ENCODE measurements around the gene RBM3.
A peak's percentile ranks its signal among the peaks of the same experiment; 100 is the strongest.
"Not testable (repeated sequence)": the region's sequence is repeated elsewhere in the genome, so short reads cannot be mapped to it uniquely, and the experiment has no call there.

Gene RBM3
- 181 to 619 (median 414) reads per million in 9 experiments for total RNA-seq

GRCh38 chrX:48574270-48575266 is at the start of gene RBM3:
Gene RBM3 (plus strand): TSS chrX:48574484. CDS start chrX:48575181, 697 bp downstream.
- Mint-ChIP-seq H3K4me3 (peak within 1 kb of the TSS; percentile 90 to 93), H3K4me1 (ENCODE audit: low read depth in 2 of 2) (peaks cover 8 to 14% of the 10 kb centered on the region in 2 donors), H3K27me3 (no peaks in the 10 kb centered on the region), H3K27ac (peak within 1 kb of the TSS; percentile 95 to 98), H3K9me3 (no peaks in the 10 kb centered on the region), H3K36me3 (ENCODE audit: insufficient read depth) (peaks cover 62% of the 10 kb centered on the region)
- ATAC-seq (replicated peaks) (peak; percentile 92), DNase-seq (peak; percentile 88 to 92 (median 89))

DNA sequence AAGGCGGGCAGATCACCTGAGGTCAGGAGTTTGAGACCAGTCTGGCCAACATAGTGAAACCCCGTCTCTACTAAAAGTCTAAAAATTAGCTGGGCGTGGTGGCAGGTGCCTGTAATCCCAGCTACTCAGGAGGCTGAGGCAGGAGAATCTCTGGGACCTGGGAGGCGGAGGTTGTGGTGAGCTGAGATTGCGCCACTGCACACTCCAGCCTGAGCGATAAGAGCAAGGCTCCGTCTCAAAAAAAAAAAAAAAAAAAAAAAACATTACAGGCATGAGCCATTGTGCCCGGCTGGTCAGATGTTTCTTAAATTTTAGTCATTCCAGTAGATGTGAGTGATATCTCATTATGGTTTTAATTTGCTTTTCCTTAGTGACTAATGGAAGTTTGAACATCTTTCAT is 48.4 kb upstream of the RBM3 start:
- H3K27ac Mint-ChIP-seq: not testable (repeated sequence)
- peaks cover 59% of the 10 kb centered on the region for H3K36me3 Mint-ChIP-seq (ENCODE audit: insufficient read depth)

DNA sequence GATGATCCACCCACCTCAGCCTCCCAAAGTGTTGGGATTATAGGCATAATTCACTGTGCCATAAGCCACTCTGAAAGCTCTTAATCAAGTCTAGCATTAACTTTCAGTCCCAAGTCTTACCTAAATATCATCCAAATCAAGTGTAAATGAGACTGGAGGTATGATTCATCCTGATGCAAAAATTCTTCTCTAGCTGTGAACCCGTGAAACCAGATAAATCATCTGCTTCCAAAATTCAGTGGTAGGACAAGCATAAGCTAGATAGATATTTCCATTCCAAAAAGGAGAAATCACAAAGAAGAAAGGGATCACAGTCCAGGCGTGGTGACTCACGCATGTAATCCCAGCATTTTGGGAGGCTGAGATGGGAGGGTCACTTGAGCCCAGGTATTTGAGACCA is 43.5 kb upstream of the RBM3 start:
- no peak overlapping the region for H3K4me3 Mint-ChIP-seq

More for the DNA sequence above, 48.4 kb upstream of the RBM3 start:
- not testable (repeated sequence) for H3K4me3 Mint-ChIP-seq; H3K27me3 Mint-ChIP-seq; H3K9me3 Mint-ChIP-seq; ATAC-seq (replicated peaks); DNase-seq
- H3K4me1 Mint-ChIP-seq (ENCODE audit: low read depth in 2 of 2): peaks cover 8 to 22% of the 10 kb centered on the region in 2 donors

DNA sequence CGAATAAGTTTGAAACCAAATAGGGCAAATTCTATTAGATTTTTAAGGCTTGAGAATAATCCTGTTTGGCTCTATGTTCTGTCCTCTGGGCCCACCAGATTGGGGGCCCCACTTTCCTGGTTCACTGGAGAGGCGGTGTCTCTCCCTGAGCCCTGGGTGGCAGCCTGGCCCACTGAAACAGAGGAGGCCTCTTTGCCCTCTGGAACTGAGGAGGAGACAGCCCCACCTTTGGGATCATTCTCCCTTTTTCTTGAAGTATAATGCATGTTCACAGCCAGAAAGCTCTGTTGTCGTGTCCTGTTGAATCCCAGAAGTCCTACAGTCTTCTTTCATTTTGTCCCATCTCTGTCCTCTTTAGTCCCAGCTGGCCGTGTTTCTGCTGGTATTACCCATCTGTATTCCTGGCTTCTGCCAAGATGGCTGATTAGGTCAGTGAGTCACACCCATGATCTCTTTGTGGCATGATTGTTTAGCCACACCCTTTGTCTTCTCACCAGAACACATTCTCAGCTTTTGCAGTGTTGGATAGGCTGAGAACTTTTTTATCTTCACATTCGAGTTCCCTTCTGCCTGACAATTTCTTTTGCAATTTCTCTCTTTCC is 42.8 kb upstream of the RBM3 start:
- H3K4me3 Mint-ChIP-seq: peak overlapping the region; percentile 0 to 19
- no peak for DNase-seq
- no peaks in the 10 kb centered on the region for H3K27me3 Mint-ChIP-seq
- no peaks in the 10 kb centered on the region for H3K9me3 Mint-ChIP-seq
- peak overlapping the region; percentile 90 to 92 for H3K27ac Mint-ChIP-seq
- H3K36me3 Mint-ChIP-seq (ENCODE audit: insufficient read depth): peaks cover 39% of the 10 kb centered on the region
- H3K4me1 Mint-ChIP-seq (ENCODE audit: low read depth in 2 of 2): peaks cover 19 to 23% of the 10 kb centered on the region in 2 donors
- ATAC-seq (replicated peaks): peak; percentile 85

More for the DNA sequence above, 43.5 kb upstream of the RBM3 start:
- Mint-ChIP-seq H3K36me3 (ENCODE audit: insufficient read depth) (peaks cover 46% of the 10 kb centered on the region), H3K9me3 (no peaks in the 10 kb centered on the region), H3K4me1 (ENCODE audit: low read depth in 2 of 2) (peaks cover 19 to 27% of the 10 kb centered on the region in 2 donors), H3K27me3 (no peaks in the 10 kb centered on the region), H3K27ac (peak overlapping the region in 1 of 2 donors; percentile 90)
- no peak for DNase-seq
- ATAC-seq (replicated peaks): no peak

GRCh38 chrX:48532161-48532560 is 42.1 kb upstream of the RBM3 start:
- Mint-ChIP-seq H3K4me3 (peak overlapping the region; percentile 0 to 19), H3K27ac (peak overlapping the region in 1 of 2 donors; percentile 90), H3K4me1 (ENCODE audit: low read depth in 2 of 2) (peaks cover 18 to 19% of the 10 kb centered on the region in 2 donors)

DNA sequence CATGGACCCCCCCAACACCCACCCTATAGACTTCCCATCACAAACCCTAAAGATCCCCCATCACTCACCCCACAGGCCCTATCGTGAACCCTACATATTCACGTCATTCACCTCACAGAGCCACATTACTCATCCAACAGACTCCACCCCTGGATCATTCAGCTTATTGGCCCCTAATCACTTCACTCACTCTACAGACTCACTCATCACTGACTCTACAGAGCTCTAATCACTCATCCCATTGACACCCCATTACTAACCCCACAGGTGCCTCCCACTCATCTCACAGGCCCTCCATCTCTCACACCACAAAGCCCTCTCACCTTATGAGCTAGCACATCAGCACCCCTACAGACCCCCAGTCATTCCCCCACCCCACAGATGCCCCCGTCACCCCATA is 41.1 kb upstream of the RBM3 start:
- H3K9me3 Mint-ChIP-seq: no peaks in the 10 kb centered on the region
- peaks cover 24% of the 10 kb centered on the region for H3K36me3 Mint-ChIP-seq (ENCODE audit: insufficient read depth)
- peak overlapping the region in 1 of 2 donors; percentile 90 for H3K27ac Mint-ChIP-seq
- ATAC-seq (replicated peaks) (no peak), DNase-seq (no peak)
- no peak overlapping the region for H3K4me3 Mint-ChIP-seq
- no peaks in the 10 kb centered on the region for H3K27me3 Mint-ChIP-seq
- H3K4me1 Mint-ChIP-seq (ENCODE audit: low read depth in 2 of 2): peaks cover 18 to 19% of the 10 kb centered on the region in 2 donors

More at GRCh38 chrX:48532161-48532560, 42.1 kb upstream of the RBM3 start:
- peaks cover 33% of the 10 kb centered on the region for H3K36me3 Mint-ChIP-seq (ENCODE audit: insufficient read depth)
- H3K27me3 Mint-ChIP-seq: no peaks in the 10 kb centered on the region
- ATAC-seq (replicated peaks) (no peak), DNase-seq (no peak)
- H3K9me3 Mint-ChIP-seq: no peaks in the 10 kb centered on the region

GRCh38 chrX:48538641-48539344 is 35.5 kb upstream of the RBM3 start:
- ATAC-seq (replicated peaks): no peak
- no peaks in the 10 kb centered on the region for H3K27me3 Mint-ChIP-seq
- DNase-seq: no peak
- H3K9me3 Mint-ChIP-seq: no peaks in the 10 kb centered on the region
- peaks cover 17 to 20% of the 10 kb centered on the region in 2 donors for H3K4me1 Mint-ChIP-seq (ENCODE audit: low read depth in 2 of 2)
- peak overlapping the region; percentile 82 to 92 for H3K4me3 Mint-ChIP-seq
- H3K36me3 Mint-ChIP-seq (ENCODE audit: insufficient read depth): peaks cover 36% of the 10 kb centered on the region
- peak overlapping the region; percentile 91 to 92 for H3K27ac Mint-ChIP-seq

DNA sequence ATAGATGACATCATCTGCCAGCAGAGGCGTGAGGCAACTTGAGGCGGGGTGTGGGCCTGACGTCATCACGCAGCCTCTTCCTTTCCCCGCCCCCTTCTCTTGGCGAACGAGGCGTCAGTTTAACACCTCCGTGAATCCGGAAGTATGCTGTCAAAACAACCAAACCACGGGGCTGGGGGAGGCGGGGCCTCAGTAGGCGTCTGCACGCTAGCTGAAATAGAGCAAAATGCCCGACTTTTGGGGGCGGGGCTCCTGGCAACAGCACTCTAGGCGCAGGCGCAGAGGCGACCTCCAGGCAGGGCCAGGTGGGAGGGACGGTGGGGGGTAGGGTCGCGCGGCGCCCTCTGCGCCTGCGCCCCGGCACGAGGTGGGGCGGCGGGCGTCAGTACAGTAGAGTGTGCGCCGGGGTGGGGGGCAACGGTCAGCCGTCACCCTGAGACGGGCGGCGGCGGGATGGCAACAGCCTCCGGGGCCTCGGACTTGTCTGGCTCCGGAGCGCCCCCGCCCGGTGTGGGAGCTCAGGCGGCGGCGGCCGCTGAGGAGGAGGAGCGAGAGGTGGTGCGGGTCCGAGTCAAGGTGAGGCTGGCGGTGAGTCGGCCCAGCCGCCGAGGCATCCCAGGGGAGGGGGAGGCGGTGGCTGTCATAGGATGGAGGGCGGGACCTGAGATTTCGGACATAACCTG is 34.8 kb upstream of the RBM3 start, which contains the start of gene TBC1D25:
TBC1D25 (plus strand) TSS at position 370 of the 683 bp plus-strand sequence; CDS start at position 454, 84 bp downstream.
- DNase-seq: peak; percentile 91 to 94 (median 92)
- Mint-ChIP-seq H3K4me3 (peak within 1 kb of the TSS; percentile 82 to 92), H3K4me1 (ENCODE audit: low read depth in 2 of 2) (peaks cover 17 to 19% of the 10 kb centered on the region in 2 donors), H3K9me3 (no peaks in the 10 kb centered on the region), H3K27ac (peak within 1 kb of the TSS; percentile 91 to 92), H3K27me3 (no peaks in the 10 kb centered on the region), H3K36me3 (ENCODE audit: insufficient read depth) (peaks cover 41% of the 10 kb centered on the region)
- ATAC-seq (replicated peaks): peak; percentile 86

DNA sequence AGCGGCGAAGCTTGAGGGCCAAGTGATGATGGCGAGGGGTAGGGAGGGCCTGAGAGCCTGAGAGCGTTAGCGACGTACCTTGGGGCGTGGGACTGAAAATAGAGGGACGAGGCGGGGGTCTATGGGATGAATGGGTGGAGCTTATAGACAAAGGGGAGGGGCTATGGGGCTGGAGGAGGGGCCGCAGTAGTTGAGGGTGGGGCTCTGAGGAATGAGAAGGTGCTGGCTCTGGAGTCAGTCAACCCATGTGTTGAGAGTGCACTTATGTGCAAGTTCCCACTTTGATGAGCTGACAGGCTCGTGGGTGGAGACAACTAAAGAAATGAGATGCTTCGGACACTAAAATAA is 34.3 kb upstream of the RBM3 start:
- Mint-ChIP-seq H3K4me3 (peak overlapping the region; percentile 82 to 92), H3K27me3 (no peaks in the 10 kb centered on the region), H3K9me3 (no peaks in the 10 kb centered on the region), H3K4me1 (ENCODE audit: low read depth in 2 of 2) (peaks cover 15 to 19% of the 10 kb centered on the region in 2 donors), H3K36me3 (ENCODE audit: insufficient read depth) (peaks cover 45% of the 10 kb centered on the region), H3K27ac (peak overlapping the region; percentile 91 to 92)
- peak; percentile 44 for ATAC-seq (replicated peaks)
- DNase-seq: peak; percentile 38 to 57 (median 49)

DNA sequence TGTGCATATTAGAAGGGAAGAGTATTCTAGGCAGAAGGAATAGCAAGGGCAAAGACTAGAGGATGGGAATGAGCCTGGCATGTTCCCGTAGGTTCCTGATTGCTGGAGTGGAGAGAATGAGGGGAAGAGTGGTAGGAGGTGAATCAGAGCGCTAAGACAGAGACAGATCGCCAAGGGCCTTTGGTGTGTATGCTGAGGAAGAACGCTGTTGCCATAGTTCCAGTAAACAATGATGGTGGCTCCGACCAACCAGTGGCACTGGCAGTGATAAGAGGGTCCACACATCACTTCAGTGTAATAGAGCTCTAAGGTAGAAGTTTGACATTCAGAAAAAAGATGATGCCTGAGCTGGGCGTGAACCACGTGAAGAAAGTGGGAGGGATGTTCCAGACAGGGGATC is 33.8 kb upstream of the RBM3 start:
- H3K9me3 Mint-ChIP-seq: no peaks in the 10 kb centered on the region
- peak overlapping the region; percentile 82 to 92 for H3K4me3 Mint-ChIP-seq
- no peaks in the 10 kb centered on the region for H3K27me3 Mint-ChIP-seq
- H3K36me3 Mint-ChIP-seq (ENCODE audit: insufficient read depth): peaks cover 46% of the 10 kb centered on the region
- peak overlapping the region; percentile 91 to 92 for H3K27ac Mint-ChIP-seq
- DNase-seq (no peak), ATAC-seq (replicated peaks) (no peak)
- H3K4me1 Mint-ChIP-seq (ENCODE audit: low read depth in 2 of 2): peaks cover 14 to 19% of the 10 kb centered on the region in 2 donors

GRCh38 chrX:48541140-48541814 is 33.0 kb upstream of the RBM3 start:
- H3K9me3 Mint-ChIP-seq: no peaks in the 10 kb centered on the region
- peak overlapping the region; percentile 91 to 92 for H3K27ac Mint-ChIP-seq
- H3K36me3 Mint-ChIP-seq (ENCODE audit: insufficient read depth): peaks cover 49% of the 10 kb centered on the region
- peaks cover 14 to 19% of the 10 kb centered on the region in 2 donors for H3K4me1 Mint-ChIP-seq (ENCODE audit: low read depth in 2 of 2)
- ATAC-seq (replicated peaks): no peak
- H3K4me3 Mint-ChIP-seq: peak overlapping the region; percentile 82 to 92
- no peak for DNase-seq
- H3K27me3 Mint-ChIP-seq: no peaks in the 10 kb centered on the region

GRCh38 chrX:48548871-48549270 is 25.4 kb upstream of the RBM3 start:
- Mint-ChIP-seq H3K36me3 (ENCODE audit: insufficient read depth) (peaks cover 66% of the 10 kb centered on the region), H3K27ac (no peak overlapping the region)
- no peak for ATAC-seq (replicated peaks)

More at GRCh38 chrX:48548871-48549270, 25.4 kb upstream of the RBM3 start:
- H3K4me3 Mint-ChIP-seq: no peak overlapping the region
- peaks cover 0 to 4% of the 10 kb centered on the region in 2 donors for H3K4me1 Mint-ChIP-seq (ENCODE audit: low read depth in 2 of 2)
- H3K9me3 Mint-ChIP-seq: no peaks in the 10 kb centered on the region
- DNase-seq: no peak
- H3K27me3 Mint-ChIP-seq: no peaks in the 10 kb centered on the region

Measured in effector memory CD8-positive, alpha-beta T cell (primary cell).